AG04450 (cell line): Measurements from ENCODE around the gene DLGAP4. TPM values are rescaled to one million over a fixed set of nuclear protein-coding genes. Genes with fewer than 3 reads are reported as not detected.

ENCODE experiments used
- CTCF ChIA-PET: fragments of 300-600, 350-600 bp; formaldehyde crosslinking; extraction: SDS; loops from one replicate; lab custom pipeline; 2022; ENCODE audit warnings: antibody characterized with exemption, inconsistent platforms; lab: Charles Lee
- POLR2A ChIA-PET: fragments of 350-600 bp; formaldehyde crosslinking; extraction: SDS; loops from one replicate; lab custom pipeline; 2021; ENCODE audit warnings: antibody characterized with exemption, inconsistent platforms; lab: Yijun Ruan, JAX
- DNase-seq: peaks from one replicate; pipeline ENCODE4 v3.0.0-alpha.2; 2011; ENCODE audit warnings: low read depth, low spot score
- H3K27ac ChIP-seq: one replicate; pipeline ENCODE4 v1.5.1; 2012; ENCODE audit warnings: low read depth, low read length, control low read depth
- H3K27me3 ChIP-seq: one replicate; pipeline ENCODE4 v1.6.0; 2012; ENCODE audit warnings: low read length; ENCODE audit not compliant: control insufficient read depth, insufficient read depth
- H3K4me3 ChIP-seq: 2 replicates; pipeline ENCODE4 v1.5.1; 2011; ENCODE audit warnings: mild to moderate bottlenecking, low read depth, low read length, control low read depth
- H3K9me3 ChIP-seq: 2 replicates; pipeline ENCODE4 v1.5.1; 2012; ENCODE audit warnings: low read length; ENCODE audit not compliant: control insufficient read depth, insufficient read depth
- CTCF ChIP-seq: IDR thresholded peaks from 2 replicates; pipeline ENCODE4 v1.5.1; 2011; ENCODE audit warnings: low read depth, low read length, control low read depth, inconsistent platforms
- polyA plus RNA-seq: library from polyadenylated mRNA; depleted of rRNA; stranded (reverse); fragments of >200 nt; gene quantifications from 2 replicates; pipeline ENCODE4 v1.2.3, GENCODE V29; 2011

DLGAP4 gene
- polyA plus RNA-seq, 1 experiment, result 17.7 TPM

DNA sequence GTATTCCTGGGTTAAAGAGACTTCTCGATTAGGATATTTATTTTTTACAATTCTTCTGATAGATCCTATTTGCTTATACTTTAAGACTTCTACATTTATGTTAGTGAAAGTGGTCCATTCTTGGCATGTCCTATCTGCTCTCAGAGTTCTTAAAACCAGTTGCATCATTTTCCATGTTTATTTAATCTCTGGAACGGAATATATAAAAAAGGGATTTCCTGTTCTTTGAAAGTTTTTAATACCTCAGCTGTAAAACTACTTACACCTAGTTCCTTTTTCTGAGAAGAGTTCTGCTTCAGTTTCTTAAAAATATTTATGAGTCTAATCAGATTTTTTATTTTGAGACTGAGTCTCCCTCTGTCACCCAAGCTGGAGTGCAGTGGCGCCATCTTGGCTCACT, 217.2 kb downstream of the DLGAP4 start:
- no peak overlapping the region for H3K27ac ChIP-seq
- H3K27me3 ChIP-seq, result no peaks in the 10 kb centered on the region
- ChIA-PET CTCF (no interaction called here), POLR2A (no interaction called here)
- no peak overlapping the region for H3K4me3 ChIP-seq
- no peak for DNase-seq
- no peak for TF ChIP-seq CTCF
- H3K9me3 ChIP-seq, result no peaks in the 10 kb centered on the region; the same call in 1 of the 2 replicates

DNA sequence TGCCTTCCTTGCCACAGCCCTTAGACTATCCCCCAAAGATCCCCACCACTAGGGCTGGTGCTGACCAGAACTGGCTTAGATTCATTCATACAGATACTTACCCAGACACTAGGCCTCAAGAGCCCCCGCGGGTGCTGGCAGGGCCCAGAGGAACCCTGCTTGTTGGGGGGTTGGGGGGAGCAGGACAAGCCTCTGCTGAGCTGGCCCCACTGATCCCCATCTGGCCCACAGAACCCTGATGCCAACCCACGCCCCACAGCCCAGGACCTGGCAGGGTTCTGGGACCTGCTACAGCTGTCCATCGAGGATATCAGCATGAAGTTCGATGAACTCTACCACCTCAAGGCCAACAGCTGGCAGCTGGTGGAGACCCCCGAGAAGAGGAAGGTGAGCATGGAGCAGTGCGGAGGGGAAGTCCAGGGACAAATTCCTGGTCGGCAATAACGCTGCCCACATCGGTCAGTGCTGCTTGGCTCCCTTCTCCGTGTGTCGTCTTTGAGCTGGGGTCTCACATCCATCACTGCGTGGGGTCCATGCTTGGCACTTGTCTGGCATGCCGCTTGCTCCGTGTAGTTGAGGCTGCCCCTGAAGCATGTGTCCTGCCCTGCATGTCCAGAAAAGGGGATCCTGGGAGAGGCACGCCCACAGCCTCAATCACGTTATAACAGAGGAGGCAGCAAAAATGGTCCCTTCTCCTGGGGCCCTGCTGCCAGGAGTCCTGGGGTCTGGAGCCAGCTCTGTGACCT, 219.7 kb downstream of the DLGAP4 start:
- no peak for TF ChIP-seq CTCF
- no peak for DNase-seq
- POLR2A ChIA-PET, result no interaction called here
- peak overlapping the region; percentile 2 for H3K27ac ChIP-seq
- H3K9me3 ChIP-seq, result no peaks in the 10 kb centered on the region; the same call in 1 of the 2 replicates
- CTCF ChIA-PET, result no interaction called here
- no peak overlapping the region for H3K4me3 ChIP-seq
- no peaks in the 10 kb centered on the region for H3K27me3 ChIP-seq

- CTCF ChIA-PET, result no interaction called here
- no peaks in the 10 kb centered on the region for H3K27me3 ChIP-seq
- H3K27ac ChIP-seq, result no peak overlapping the region
- no peak overlapping the region for H3K4me3 ChIP-seq
- POLR2A ChIA-PET, result no interaction called here
- no peak for TF ChIP-seq CTCF
- H3K9me3 ChIP-seq, result no peaks in the 10 kb centered on the region; the same call in 1 of the 2 replicates
- no peak for DNase-seq
Measured at GRCh38 chr20:36526521-36527011, 220.4 kb downstream of the DLGAP4 start.

GRCh38 chr20:36527331-36528125, 221.4 kb downstream of the DLGAP4 start:
- peak overlapping the region; percentile 31 for H3K27ac ChIP-seq
- CTCF ChIA-PET, result no interaction called here
- POLR2A ChIA-PET, result no interaction called here
- no peaks in the 10 kb centered on the region; the same call in 1 of the 2 replicates for H3K9me3 ChIP-seq
- H3K27me3 ChIP-seq, result no peaks in the 10 kb centered on the region
- no peak for DNase-seq
- no peak for TF ChIP-seq CTCF
- H3K4me3 ChIP-seq, result no peak overlapping the region
